IPS-18a (cell line): ENCODE measurements around the gene COL15A1.

Experiments
- H3K27ac ChIP-seq: one replicate; pipeline ENCODE4 v1.5.1; 2013; ENCODE audit warnings: low read length
- H3K27me3 ChIP-seq: one replicate; pipeline ENCODE4 v1.6.1; 2013; ENCODE audit warnings: mild to moderate bottlenecking, low read length; ENCODE audit not compliant: control insufficient read depth, insufficient read depth
- H3K36me3 ChIP-seq: one replicate; pipeline ENCODE4 v1.6.1; 2013; ENCODE audit warnings: low read depth, low read length; ENCODE audit not compliant: control insufficient read depth
- H3K4me1 ChIP-seq: one replicate; pipeline ENCODE4 v1.6.1; 2013; ENCODE audit warnings: low read depth, low read length; ENCODE audit not compliant: control insufficient read depth
- H3K4me3 ChIP-seq: one replicate; pipeline ENCODE4 v1.5.1; 2013; ENCODE audit warnings: low read length
- H3K9ac ChIP-seq: one replicate; pipeline ENCODE4 v1.6.1; 2013; ENCODE audit warnings: mild to moderate bottlenecking, low read length, moderate library complexity
- H3K9me3 ChIP-seq: one replicate; pipeline ENCODE4 v1.6.1; 2013; ENCODE audit warnings: low read depth, low read length; ENCODE audit not compliant: control insufficient read depth

COL15A1 gene

GRCh38 chr9:98974554-98974953 is 30.8 kb downstream of the COL15A1 start:
- H3K4me1 ChIP-seq: peaks cover 19% of the 10 kb centered on the region
- peaks cover 47% of the 10 kb centered on the region for H3K27me3 ChIP-seq
- no peak overlapping the region for H3K27ac ChIP-seq
- no peak overlapping the region for H3K4me3 ChIP-seq
- no peaks in the 10 kb centered on the region for H3K36me3 ChIP-seq
- no peaks in the 10 kb centered on the region for H3K9me3 ChIP-seq
- H3K9ac ChIP-seq: no peak overlapping the region

- peaks cover 19% of the 10 kb centered on the region for H3K4me1 ChIP-seq
- H3K27ac ChIP-seq: no peak overlapping the region
- H3K4me3 ChIP-seq: peak overlapping the region; percentile 38
- H3K36me3 ChIP-seq: no peaks in the 10 kb centered on the region
- H3K9ac ChIP-seq: no peak overlapping the region
- H3K27me3 ChIP-seq: peaks cover 47% of the 10 kb centered on the region
- H3K9me3 ChIP-seq: no peaks in the 10 kb centered on the region
Observed at GRCh38 chr9:98974994-98975712, 31.4 kb downstream of the COL15A1 start.

GRCh38 chr9:98975838-98976237 is 32.1 kb downstream of the COL15A1 start:
- Histone ChIP-seq H3K4me3 (no peak overlapping the region), H3K9ac (no peak overlapping the region), H3K9me3 (no peaks in the 10 kb centered on the region), H3K27ac (no peak overlapping the region), H3K4me1 (peaks cover 19% of the 10 kb centered on the region), H3K36me3 (no peaks in the 10 kb centered on the region), H3K27me3 (peaks cover 47% of the 10 kb centered on the region)

- Histone ChIP-seq H3K9ac (no peak overlapping the region), H3K27me3 (peaks cover 47% of the 10 kb centered on the region), H3K4me1 (peaks cover 9% of the 10 kb centered on the region), H3K9me3 (no peaks in the 10 kb centered on the region), H3K36me3 (no peaks in the 10 kb centered on the region), H3K27ac (no peak overlapping the region), H3K4me3 (no peak overlapping the region)
Observed at GRCh38 chr9:98977246-98977714, 33.6 kb downstream of the COL15A1 start.

GRCh38 chr9:98977813-98978212 is 34.1 kb downstream of the COL15A1 start:
- H3K4me3 ChIP-seq: no peak overlapping the region
- H3K9ac ChIP-seq: no peak overlapping the region

GRCh38 chr9:98978231-98978681 is 34.5 kb downstream of the COL15A1 start:
- Histone ChIP-seq H3K4me1 (peaks cover 9% of the 10 kb centered on the region), H3K4me3 (no peak overlapping the region), H3K9me3 (no peaks in the 10 kb centered on the region), H3K27me3 (peaks cover 47% of the 10 kb centered on the region), H3K9ac (no peak overlapping the region), H3K36me3 (no peaks in the 10 kb centered on the region), H3K27ac (no peak overlapping the region)

More at GRCh38 chr9:98977813-98978212, 34.1 kb downstream of the COL15A1 start:
- no peaks in the 10 kb centered on the region for H3K36me3 ChIP-seq
- H3K4me1 ChIP-seq: peaks cover 9% of the 10 kb centered on the region
- H3K27ac ChIP-seq: no peak overlapping the region
- H3K27me3 ChIP-seq: peaks cover 47% of the 10 kb centered on the region
- H3K9me3 ChIP-seq: no peaks in the 10 kb centered on the region

GRCh38 chr9:98980291-98980690 is 36.6 kb downstream of the COL15A1 start:
- no peak overlapping the region for H3K9ac ChIP-seq
- H3K4me1 ChIP-seq: peaks cover 9% of the 10 kb centered on the region
- no peak overlapping the region for H3K4me3 ChIP-seq
- peaks cover 30% of the 10 kb centered on the region for H3K27me3 ChIP-seq
- H3K9me3 ChIP-seq: no peaks in the 10 kb centered on the region
- no peaks in the 10 kb centered on the region for H3K36me3 ChIP-seq
- no peak overlapping the region for H3K27ac ChIP-seq

GRCh38 chr9:98983295-98984268 is 39.9 kb downstream of the COL15A1 start:
- H3K27ac ChIP-seq: no peak overlapping the region
- H3K27me3 ChIP-seq: peaks cover 5% of the 10 kb centered on the region
- H3K9me3 ChIP-seq: no peaks in the 10 kb centered on the region
- H3K9ac ChIP-seq: no peak overlapping the region
- H3K4me1 ChIP-seq: no peaks in the 10 kb centered on the region
- H3K4me3 ChIP-seq: no peak overlapping the region
- no peaks in the 10 kb centered on the region for H3K36me3 ChIP-seq

GRCh38 chr9:98985596-98985995 is 41.9 kb downstream of the COL15A1 start:
- H3K9ac ChIP-seq: no peak overlapping the region

GRCh38 chr9:98986866-98987651 is 43.4 kb downstream of the COL15A1 start:
- Histone ChIP-seq H3K9me3 (no peaks in the 10 kb centered on the region), H3K9ac (no peak overlapping the region)

More at GRCh38 chr9:98985596-98985995, 41.9 kb downstream of the COL15A1 start:
- Histone ChIP-seq H3K27ac (no peak overlapping the region), H3K36me3 (no peaks in the 10 kb centered on the region), H3K4me3 (no peak overlapping the region), H3K27me3 (no peaks in the 10 kb centered on the region), H3K4me1 (peaks cover 11% of the 10 kb centered on the region), H3K9me3 (no peaks in the 10 kb centered on the region)

More at GRCh38 chr9:98986866-98987651, 43.4 kb downstream of the COL15A1 start:
- H3K27ac ChIP-seq: no peak overlapping the region
- no peaks in the 10 kb centered on the region for H3K36me3 ChIP-seq
- no peak overlapping the region for H3K4me3 ChIP-seq
- peaks cover 11% of the 10 kb centered on the region for H3K4me1 ChIP-seq
- no peaks in the 10 kb centered on the region for H3K27me3 ChIP-seq
